GM19372 (cell line): ENCODE results near the gene TPGS1.

Experiments
- ATAC-seq: cut with Tn5 transposase; IDR thresholded peaks from one replicate; pipeline ENCODE4 v1.9.1; 2021; ENCODE audit warnings: mild to moderate bottlenecking, low read depth, moderate library complexity; ENCODE audit not compliant: unreplicated experiment

TPGS1 gene

DNA sequence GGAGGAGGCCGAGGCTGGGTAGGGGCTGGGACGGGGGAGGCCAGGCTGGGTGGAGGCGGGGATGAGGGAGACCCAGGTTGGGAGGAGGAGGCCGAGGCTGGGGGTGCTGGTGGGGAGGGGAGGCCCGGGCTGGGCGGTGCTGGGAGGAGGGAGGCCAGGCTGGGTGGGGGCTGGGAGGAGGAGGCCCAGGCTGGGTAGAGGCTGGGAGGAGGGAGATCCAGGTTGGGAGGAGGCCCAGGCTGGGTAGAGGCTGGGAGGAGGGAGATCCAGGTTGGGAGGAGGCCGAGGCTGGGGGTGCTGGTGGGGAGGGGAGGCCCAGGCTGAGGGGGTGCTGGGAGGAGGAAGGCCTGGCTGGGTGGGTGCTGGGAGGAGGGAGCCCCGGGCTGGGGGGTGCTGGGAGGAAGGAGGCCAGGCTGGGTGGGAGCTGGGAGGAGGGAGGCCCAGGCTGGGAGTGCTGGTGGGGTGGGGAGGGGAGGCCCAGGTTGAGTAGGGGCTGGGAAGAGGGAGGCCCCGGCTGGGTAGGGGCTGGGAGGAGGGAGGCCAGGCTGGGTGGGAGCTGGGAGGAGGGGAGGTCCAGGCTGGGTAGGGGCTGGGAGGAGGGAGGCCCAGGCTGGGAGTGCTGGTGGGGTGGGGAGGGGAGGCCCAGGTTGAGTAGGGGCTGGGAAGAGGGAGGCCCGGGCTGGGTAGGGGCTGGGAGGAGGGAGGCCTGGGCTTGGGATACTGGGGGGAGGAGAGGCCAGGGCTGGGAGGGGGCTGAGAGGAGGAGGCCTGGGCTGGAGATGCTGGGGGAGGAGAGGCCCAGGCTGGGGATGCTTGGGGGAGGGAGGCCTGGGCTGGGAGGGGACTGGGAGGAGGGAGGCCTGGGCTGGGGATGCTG is 10.7 kb downstream of the TPGS1 start:
- no peak for ATAC-seq

- no peak for ATAC-seq
These were observed 11.4 kb downstream of the TPGS1 start for GRCh38 chr19:518598-519231.

- ATAC-seq, result no peak
These were observed 12.2 kb downstream of the TPGS1 start for GRCh38 chr19:519449-519865.

GRCh38 chr19:522726-523125 is 15.4 kb downstream of the TPGS1 start:
- no peak for ATAC-seq

DNA sequence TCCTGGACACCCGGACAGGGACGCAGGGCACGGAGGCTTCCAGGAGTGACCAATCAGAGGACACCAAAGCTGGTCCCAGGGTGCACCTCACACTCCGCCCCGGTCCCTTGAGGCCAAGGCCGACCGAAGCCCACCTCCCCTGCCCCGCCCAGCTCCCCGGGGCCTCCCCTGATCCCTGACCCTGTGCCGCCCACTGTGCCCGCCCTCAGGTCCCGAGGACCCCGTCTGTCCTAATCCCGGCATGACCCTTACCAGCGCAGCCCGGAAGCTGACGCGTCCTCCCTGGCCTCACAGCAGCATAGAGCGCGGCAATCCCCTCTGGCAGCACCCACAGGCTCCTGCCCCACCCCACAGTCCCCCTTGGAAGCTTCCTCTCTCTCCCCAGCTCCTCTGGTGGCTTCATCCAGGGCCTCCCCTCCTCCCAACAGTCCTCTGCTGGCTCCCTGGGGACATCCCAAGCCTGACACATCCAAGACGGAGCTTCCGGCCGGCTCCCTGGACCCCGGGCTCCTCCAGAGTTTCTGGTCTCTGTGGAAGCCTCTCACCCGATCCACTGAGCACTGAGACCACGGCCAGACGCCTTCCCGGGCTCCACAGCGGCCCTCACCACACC is 16.9 kb downstream of the TPGS1 start:
- no peak for ATAC-seq

DNA sequence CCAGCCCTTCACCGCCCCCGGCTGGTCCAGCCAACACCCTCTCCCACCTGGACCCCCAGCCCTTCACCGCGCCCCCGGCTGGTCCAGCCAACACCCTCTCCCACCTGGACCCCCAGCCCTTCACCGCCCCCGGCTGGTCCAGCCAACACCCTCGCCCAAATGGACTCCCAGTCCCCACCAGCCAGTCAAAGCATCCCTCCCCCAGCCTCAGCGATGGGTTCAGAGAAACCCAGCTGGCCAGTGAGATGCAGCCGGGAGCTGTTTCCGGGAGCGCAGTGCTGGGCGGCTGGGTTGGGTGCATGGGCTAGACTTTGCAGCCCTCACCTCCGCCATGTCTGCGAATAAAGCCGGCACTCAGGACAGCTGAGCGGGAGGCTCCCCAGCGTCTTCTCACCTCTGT is 17.7 kb downstream of the TPGS1 start:
- ATAC-seq, result no peak

- no peak for ATAC-seq
These were observed 18.6 kb downstream of the TPGS1 start for GRCh38 chr19:525857-526419.

DNA sequence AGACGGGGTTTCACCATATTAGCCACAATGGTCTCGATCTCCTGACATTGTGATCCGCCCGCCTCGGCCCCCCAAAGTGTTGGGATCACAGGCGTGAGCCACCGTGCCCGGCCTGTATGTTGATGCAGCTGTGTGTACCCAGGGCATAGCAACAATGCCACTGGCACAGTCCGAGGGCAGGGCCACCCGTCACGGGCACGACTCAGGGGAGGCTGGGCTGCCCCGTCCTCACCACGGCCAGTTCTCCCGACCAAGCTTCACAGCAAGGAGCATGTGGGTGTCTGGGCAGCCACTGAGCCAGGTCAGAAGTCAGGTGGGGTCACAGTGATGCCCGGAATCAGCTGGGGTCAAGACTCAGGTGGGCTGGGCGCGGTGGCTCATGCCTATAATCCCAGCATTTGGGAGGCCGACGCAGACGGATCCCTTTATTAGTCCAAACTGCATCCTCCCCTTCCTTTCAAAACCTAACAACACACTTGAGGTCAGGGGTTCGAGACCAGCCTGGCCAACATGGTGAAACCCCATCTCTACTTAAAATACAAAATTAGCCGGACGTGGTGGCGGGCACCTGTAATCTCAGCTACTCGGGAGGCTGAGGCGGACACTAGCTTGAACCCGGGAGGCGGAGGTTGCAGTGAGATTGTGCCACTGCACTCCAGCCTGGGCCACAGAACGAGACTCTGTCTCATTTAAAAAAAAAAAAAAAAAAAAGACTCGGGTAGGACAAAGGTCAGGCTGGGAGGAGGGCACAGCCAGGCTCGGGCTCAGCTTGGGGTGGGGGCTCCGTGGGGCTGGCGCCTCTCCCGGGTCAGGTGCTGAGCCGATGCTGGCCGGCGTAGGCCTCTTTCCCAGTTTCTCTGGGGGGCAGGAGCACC is 23.1 kb downstream of the TPGS1 start:
- ATAC-seq, result no peak

DNA sequence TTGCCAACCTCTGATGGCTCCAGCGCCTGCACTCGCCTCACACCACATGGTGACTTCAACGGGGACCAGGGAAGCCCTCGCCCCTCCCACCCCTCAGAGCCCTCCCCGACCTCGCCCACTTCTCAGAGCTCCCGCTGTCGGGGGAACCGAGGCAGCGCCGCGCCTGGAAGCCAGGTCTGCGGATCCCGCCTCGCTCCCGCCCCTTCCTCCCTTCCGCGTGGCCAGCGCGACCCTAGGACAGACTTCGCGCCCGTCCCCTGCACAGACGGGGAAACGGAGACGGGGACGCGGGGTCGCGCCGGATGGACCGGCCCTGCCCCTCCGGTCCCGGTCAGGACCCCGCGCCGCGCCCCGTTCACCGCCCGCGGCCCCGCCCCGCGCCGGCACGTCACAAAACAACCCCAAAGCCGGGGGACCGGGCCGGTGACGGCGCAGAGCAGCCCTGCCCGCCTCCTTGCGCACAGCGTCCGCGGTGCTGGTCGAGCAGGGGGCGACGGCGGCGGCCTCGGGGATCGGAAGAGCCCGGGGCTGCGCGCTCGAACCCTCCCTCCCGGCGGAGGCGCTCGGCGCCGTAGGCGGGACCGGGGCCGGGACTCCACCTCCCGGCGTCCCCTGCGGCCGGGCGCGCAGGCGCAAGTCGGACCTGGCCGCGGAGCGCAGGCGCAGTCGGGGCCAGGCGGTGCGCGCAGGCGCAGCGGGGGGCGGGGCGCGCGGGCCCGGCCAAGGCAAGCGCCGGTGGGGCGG is 23.9 kb downstream of the TPGS1 start:
- ATAC-seq, result peak; percentile 68

DNA sequence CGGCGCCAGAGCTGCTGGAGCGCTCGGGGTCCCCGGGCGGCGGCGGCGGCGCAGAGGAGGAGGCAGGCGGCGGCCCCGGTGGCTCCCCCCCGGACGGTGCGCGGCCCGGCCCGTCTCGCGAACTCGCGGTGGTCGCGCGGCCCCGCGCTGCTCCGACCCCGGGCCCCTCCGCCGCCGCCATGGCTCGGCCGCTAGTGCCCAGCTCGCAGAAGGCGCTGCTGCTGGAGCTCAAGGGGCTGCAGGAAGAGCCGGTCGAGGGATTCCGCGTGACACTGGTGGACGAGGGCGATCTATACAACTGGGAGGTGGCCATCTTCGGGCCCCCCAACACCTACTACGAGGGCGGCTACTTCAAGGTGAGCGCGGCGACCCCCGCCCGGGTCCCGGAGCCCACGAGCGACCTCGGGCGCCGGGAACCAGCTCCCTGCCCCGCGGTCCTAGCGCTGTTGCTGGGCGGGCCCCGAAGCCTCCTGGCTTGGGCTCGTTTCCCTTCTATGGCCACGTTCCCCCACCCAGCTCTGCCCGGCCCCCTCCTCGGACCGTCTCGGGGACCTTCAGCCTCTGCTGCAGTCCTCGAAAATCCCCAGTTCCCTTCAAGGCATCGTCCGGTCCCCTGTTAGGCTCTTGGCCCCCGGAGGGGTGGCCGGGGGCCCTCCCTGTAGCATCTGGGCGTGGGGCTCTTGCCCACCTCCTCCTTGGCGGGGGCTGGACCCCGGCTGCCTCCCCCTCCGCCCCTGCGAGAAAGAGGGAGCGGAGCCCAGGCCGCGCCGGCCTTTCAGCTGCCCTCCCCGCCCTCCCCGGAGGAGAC is 24.7 kb downstream of the TPGS1 start, which contains the start of gene CDC34:
Gene CDC34 (plus strand): TSS at position 8 of the 808 bp plus-strand sequence. CDS start 172 bp downstream, at position 180.
- ATAC-seq, result no peak

DNA sequence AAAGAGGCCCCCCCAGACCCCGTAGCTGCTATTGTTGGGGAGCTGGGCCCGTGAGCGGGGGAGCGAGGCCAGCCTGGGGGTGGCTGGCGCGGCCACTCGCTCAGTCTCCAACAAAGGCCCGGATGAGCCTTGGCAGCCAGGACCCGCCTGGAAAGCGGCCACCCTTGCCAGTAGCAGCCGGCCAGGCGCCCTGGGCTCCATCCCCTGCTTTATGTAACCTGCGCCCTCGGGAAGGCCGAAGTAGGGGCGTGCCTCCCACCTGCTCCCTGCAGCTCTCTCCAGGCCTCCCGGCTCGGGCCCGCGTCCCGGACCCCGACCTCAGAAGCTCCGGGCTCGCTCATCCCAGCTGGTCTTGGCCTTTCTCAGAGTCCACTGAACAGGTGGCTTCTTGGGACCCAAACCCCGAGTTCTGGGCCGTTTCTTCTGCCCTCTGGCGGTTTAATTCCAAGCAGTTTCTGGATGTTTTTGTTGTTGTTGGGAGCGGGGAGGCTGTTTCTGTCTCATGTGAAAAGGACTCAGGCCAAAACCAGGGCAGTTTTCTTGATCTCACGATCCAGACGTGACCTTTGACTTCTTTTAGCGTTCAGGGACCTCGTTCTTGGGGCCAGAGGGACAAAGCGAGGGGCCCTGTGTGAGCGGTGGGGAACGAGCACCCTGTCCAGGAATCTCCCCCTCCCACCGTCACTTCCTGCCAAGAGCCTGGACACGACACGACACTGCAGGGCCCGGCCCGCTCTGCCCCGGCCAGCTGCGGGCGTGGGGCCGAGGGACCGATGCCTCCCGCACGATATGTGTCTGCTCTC is 25.5 kb downstream of the TPGS1 start:
- no peak for ATAC-seq

- ATAC-seq, result no peak
These were observed 26.2 kb downstream of the TPGS1 start for GRCh38 chr19:533364-534058.

GRCh38 chr19:534088-534487 is 26.8 kb downstream of the TPGS1 start:
- no peak for ATAC-seq

DNA sequence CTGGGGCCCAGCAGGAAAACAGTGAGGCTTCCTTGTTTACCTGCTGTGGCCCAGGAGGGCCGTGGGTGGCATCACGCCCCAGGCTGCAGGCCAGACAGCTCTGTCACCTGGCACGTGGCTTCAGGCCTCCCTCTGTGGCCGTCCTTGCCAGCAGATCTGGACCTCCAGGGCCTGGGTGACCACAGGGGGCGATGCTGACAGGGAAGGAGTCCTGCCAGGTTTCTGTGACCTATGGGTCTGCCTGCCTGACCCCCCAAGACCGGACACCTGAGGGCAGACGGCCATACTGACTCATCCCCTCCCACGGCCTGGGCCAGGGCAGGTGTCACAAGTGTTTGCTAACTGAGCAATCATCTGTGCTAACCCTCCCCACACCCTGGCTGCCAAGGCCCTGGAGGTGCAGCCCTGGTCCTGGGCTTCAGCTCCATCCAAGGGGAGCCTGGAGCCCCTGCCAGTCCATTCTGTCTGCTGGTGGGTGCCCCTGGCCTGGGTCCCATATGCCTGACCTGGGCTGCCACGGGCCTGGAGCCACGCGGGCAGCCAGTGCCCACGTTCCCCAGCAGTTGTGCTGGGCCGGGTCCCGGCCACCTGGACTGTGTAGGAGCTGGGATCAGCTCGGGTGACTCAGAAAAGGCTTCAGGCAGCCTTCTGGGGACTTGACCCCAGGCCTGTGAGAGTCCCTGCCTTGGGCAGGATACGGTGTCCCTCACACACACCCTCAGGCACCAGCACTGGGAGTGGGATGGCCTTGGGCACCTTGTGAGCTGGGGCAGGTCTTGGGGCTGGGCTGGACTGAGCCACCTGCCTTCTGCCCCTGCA is 27.9 kb downstream of the TPGS1 start:
- ATAC-seq, result no peak

- ATAC-seq, result no peak
These were observed 29.0 kb downstream of the TPGS1 start for GRCh38 chr19:536031-536880.
